Mammary epithelial cell (primary cell): ENCODE results near the gene ZHX3.

Experiments used
- EZH2 ChIP-seq: IDR thresholded peaks from 2 replicates; pipeline ENCODE4 v1.6.1; 2012; ENCODE audit warnings: low read length, inconsistent platforms, borderline replicate concordance
- TF ChIP-seq, protein P1 (sequence below), 2 donors: IDR thresholded peaks in 1 of 2; conservative IDR thresholded peaks in 1 of 2; 2 replicates each; pipeline ENCODE4 v1.5.1; 2011 to 2012; ENCODE audit warnings: inconsistent platforms in 2 of 2, low read length in 2 of 2, mild to moderate bottlenecking in 2 of 2, control low read depth in 1 of 2, low read depth in 1 of 2; ENCODE audit not compliant: insufficient read depth in 1 of 2; ENCODE audit errors: extremely low read depth in 1 of 2

DNA sequence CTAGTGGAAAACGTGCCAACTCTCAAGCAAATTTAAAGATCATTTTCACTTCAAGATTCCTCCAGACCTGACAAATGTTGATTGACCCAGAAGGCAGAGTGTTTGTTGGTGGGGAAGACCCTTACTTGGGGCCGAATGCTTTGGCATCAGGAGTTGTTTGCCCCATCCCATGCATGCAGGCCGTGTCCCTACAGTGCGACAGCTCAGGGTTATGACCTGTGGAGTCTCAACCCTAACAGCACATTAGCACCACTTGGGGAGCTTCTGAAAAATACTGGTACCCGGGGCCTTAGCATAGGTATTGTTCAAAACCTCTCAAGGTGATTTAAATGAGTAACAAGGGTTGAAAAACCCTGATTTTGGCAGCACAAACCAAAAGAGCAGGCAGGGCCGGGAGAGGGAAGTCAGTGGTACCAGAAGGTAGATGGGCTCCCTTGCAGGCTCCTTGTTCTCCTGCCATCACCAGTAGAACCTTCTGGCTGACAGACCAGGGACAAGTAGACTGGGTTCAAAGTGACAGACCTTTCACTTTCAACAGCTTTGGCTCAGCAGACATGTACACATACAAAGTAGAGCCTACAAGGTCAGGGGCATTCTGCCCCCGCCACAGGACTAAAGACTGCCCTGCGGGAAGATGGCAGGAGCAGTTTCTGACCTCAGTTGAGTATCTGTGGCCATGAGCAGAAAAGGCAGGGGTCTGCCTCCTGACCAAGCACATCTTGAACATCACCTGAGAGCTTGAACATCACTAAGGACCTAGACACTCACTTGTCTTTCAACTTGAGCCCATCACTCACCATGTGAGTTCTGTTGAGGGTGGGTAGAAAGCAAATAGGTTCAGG, 140.6 kb downstream of the ZHX3 start:
- TF ChIP-seq, protein P1, sequence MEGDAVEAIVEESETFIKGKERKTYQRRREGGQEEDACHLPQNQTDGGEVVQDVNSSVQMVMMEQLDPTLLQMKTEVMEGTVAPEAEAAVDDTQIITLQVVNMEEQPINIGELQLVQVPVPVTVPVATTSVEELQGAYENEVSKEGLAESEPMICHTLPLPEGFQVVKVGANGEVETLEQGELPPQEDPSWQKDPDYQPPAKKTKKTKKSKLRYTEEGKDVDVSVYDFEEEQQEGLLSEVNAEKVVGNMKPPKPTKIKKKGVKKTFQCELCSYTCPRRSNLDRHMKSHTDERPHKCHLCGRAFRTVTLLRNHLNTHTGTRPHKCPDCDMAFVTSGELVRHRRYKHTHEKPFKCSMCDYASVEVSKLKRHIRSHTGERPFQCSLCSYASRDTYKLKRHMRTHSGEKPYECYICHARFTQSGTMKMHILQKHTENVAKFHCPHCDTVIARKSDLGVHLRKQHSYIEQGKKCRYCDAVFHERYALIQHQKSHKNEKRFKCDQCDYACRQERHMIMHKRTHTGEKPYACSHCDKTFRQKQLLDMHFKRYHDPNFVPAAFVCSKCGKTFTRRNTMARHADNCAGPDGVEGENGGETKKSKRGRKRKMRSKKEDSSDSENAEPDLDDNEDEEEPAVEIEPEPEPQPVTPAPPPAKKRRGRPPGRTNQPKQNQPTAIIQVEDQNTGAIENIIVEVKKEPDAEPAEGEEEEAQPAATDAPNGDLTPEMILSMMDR (conservative IDR thresholded peaks at IDR 0.05 in 1 of 2, IDR thresholded peaks at IDR 0.05 in 1 of 2; ENCODE audit: extremely low read depth in 1 of 2, insufficient read depth in 1 of 2, low read depth in 1 of 2, low read length in 2 of 2), result no peak
- TF ChIP-seq EZH2, result no peak
